SHP77 treated with DMSO at 0.1 percent for 48 hours (cell line): ENCODE results near the gene NMS.

Experiments used
- DNase-seq: peaks from one replicate; lab custom pipeline; 2025; lab: John Stamatoyannopoulos, UW

NMS gene

DNA sequence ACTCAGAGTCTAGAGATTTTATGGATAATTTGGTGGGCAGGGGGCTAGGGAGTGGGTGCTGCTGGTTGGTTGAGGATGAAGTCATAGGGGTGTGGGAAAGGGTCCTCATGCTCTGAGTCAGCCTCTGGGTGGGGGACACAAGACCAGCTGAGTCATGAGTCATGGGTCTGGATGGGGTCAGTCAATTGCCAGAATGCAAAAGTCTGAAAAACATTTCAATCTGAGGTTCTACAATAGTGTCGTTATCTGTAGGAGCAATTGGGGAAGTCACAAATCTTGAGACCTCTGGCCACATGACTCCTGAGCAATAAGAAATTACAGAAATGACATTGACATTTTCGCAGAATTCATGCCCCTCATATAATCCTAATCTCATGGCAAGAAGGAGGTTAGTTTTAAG is 15.1 kb downstream of the NMS start:
- no peak for DNase-seq

DNA sequence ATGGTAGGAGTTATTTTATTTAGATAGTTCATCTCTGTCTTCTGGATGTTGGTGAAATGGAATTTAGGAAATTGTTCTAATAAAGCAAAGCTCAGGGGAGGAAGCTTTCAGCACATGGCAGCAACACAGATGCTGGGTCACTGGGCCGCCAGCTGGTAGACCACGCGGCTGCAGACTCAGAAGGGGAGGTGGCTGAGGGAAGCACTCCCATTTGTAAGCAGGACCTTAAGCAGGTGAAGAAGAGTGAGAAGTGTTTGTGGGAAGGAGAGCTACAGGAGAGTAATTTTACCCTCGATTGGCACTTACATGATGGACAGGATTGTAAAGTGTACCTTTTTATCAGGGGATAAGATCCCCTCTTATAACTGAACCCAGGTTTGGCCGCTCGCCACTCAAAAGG is 24.4 kb downstream of the NMS start:
- DNase-seq: no peak

DNA sequence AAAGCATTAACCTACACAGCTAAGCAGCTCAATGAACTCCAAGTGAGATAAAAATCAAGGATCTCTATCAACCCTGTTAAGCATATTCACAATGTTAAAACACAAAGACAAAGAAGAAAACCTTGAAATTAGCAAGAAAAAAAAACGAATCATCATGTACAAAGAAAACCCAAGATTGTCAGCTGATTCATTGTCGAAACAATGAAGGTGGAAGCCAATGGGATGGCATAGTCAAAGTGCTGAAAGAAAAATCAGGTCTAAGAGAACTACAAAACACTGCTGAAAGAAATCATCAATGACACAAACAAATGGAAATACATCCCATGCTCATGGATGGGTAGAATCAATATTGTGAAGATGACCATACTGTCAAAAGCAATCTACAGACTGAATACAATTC is 32.5 kb downstream of the NMS start:
- DNase-seq: no peak

DNA sequence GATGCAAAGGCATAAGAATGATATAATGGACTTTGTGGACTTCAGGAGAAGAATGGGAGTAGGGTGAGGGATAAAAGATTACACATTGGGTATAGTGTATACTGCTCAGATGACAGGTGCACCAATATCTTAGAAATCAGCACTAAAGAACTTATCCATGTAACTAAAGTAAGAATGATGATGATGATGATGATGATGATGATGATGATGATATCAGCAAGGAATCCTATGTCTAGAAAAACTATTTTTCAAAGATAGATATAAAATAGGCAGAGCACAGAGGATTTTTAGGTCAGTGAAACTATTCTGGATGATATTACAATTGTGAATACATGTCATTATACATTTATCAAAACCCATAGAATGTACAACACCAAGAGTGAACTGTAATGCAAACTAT is 34.3 kb downstream of the NMS start:
- no peak for DNase-seq

DNA sequence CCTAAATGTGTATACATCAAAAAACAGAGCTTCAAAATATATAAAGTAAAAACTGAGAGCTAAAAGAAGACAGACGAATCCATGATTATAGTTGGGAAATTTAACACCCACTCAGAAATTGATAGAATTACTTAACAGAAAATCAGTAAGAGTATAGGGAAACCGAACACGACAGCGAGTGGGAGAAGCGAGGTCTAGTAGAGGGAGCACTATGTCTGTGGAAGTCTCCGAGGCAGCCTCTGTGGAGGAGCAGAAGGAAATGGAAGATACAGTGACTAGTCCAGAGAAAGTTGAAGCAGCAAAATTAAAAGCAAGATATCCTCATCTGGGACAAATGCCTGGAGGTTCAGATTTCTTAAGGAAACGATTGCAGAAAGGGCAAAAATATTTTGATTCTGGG is 38.8 kb downstream of the NMS start:
- no peak for DNase-seq

DNA sequence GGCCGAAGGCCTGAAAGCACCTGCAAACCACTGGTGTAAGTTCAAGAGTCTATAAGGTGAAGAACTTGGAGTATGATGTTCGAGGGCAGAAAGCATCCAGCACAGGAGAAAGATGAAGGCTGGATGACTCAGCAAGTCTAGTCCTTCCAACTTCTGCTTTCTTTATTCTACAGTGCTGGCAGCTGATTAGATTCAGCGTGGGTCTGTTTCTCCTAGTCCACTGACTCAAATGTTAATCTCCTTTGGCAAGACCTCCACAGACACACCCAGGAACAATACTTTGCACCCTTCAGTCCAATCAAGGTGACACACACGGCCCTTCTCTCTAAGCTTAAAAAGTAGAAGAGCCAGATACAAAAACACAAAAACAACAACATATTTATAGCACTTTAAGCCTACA is 43.4 kb downstream of the NMS start:
- no peak for DNase-seq

DNA sequence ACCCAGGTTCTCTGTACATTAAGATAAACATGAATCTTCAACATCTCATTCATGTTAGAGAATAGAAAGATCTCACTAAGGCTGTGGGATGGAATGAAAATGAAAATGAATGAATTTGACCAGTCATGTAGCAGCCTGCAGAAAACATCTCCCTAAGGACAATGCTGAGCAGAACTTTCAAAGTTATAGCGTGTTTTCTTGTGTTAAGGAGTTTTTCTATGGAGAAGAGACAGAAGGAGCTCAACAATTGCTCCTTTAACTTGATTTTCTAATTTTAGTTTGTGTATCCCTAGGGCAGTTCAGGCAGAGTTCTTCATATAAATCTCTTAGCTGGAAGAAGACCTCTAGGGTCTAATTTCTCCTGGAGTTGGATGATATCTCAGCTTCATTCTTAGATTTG is 47.3 kb downstream of the NMS start:
- no peak for DNase-seq

DNA sequence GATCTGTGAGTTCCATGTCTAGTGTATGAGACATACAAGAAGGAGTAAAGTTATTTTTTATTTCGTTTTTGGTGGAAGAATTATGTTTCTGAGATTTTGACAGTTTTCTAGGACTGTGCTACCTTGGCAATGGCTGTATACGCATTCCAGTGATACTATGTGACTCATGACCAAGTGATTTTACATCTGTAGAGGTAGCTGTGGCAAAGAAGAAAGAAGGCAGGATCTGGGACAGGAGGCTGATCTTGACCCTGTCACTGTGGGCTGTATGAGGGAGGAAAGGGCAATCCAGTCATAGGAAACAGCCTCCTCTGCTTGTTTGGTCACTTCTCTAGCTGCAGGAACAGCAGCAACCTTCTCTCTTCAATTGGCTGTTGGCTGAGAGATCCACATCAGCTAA is 48.5 kb downstream of the NMS start:
- DNase-seq: no peak

DNA sequence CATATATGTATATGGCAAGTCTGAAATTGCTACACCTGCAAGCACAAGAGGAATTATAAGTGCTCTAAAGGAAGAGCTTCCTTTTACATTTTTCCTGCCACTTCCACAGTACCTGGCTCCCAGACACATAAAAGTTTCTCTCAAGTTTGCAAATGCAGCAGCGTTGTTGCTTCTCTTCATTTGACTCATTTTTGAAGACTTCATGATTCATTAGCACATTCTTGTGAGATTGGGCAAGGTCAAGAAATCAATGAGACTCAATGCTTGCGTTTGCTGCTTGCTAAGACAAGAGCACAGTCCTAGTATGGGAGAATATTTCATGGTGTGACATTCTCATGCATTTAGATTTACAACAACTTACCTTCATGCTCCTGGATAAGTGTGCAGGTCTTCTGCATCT is 49.9 kb downstream of the NMS start:
- no peak for DNase-seq

DNA sequence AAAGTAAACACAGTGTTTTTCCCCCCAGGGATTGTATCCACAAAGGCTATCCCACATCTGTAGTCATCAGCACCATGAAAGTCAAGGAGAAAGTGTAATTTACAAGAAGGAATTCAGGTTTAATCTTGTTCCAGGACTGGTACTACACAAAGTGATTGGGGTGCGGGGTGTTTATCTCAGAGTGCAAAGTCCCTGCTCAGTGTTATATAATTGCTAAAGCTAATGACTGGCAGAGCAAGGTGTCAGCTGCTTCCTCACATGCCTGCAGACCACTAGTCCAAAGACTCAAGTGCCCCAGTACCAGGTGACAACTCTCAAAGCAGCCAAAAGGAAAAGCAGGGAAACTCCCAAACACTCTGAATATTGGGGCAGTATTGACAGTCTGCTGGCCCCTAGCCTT is 52.1 kb downstream of the NMS start:
- no peak for DNase-seq

DNA sequence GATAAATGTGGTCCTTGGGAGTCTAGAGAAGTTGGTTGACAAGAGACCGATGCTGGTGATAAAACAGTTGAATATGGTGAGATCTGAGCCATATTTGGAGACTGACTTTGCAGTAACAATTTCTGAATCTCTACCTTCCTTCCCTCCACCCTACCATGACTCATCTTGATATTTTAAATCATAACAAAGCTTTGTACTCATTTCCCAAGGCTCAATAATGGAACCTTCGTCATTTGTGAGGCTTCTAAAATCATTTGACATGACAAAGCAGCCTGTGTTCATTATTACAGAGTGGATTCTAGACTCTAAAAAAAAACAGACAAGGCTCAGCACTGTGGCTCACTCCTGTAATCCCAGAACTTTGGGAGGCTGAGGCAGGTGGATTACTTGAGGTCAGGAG is 54.0 kb downstream of the NMS start:
- DNase-seq: no peak

DNA sequence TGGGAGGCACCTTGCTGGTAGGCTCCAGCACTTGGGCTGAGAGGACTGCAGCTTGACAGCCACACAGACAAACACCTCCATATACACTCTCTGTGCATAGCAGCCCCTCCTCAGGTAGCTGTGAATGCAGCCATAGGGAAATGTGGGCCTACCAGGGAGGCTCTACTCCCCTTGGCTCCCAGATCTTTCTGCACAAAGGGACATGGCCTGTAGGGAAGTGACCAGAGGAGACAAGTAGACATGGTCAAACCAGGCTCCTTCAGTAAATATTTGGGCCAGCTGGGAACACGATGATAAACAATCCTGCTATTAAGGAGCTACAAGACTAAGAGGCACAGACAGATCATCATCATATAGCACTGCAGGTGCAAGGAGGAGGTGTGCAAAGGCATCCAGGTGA is 56.6 kb downstream of the NMS start:
- no peak for DNase-seq

DNA sequence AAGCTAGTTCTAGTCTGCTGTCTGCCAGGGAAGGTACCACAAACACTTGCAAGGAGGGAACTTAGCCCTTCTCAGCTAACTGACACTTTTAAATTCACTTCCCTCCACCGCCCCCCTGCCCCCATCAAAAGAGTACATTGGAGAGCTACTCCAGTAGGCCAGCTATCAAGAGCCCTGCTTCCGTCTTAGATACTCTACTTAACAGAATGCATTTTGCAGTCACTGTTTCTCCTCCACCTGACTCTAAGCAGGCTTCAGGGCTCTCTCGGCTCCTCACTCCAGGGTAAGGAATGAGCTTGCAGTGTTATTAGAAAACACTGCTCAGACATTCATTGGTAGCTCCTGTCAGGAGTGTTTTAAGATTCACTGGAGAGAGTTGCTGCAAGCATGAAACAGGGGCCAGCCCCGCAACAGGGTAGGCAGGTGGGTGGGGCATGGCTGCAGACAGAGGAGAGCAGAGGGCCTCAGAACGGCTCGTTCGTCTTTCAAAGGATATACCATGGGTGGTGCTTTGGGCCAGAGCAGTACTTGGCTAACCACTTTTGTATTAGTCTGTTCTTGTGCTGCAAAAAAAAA is 57.2 kb downstream of the NMS start:
- DNase-seq: no peak

DNA sequence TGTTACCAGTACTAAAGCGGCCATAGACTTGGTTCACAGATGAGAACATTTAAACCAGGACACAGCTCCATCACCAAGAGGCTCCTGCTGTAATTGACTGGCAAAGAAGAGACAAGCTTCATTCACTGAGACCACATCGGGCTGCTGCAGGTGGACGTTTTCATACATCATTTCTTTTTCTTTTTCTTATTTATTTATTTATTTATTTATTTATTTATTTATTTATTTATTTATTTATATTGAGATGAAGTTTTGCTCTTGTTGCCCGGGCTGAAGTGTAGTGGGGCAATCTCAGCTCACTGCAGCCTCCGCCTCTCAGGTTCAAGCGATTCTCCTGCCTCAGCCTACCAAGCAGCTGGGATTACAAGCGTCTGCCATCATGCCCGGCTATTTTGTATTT is 58.9 kb downstream of the NMS start:
- no peak for DNase-seq

DNA sequence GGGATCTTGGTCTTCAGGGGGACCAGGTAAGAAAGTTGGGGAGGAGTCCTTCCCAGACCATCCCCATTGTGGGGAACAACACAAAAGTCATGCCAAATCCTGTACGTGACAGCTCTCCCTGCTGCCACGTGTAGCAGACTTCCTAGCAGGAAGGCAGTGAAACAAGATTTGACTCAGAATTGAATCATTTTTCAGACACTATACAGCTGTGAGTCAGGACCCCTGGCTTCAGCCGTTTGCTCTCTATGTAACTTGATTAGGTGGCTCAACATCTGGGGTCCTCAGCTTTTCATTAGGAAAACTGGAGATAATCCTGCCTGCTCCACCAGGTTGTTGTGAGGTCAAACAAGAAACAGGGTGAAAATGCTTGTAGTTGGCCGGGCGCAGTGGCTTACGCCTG is 59.6 kb downstream of the NMS start:
- DNase-seq: no peak
